RCC 7860 (cell line): Measurements from ENCODE around the gene SPDYE4.
"Not testable (repeated sequence)": the region's sequence is repeated elsewhere in the genome, so short reads cannot be mapped to it uniquely, and the experiment has no call there.

ENCODE experiments used
- DNase-seq: peaks from one replicate; pipeline ENCODE4 v3.0.0-alpha.2; 2015; ENCODE audit warnings: low spot score
- FAIRE-seq: peaks from 2 replicates; lab custom pipeline; 2012; peaks lifted over from hg19 to GRCh38; lab: Jason Lieb, UNC

Gene SPDYE4

GRCh38 chr17:8758137-8758596 is at the start of gene SPDYE4:
SPDYE4 (minus strand) TSS chr17:8758546; CDS start chr17:8758382, 164 bp downstream.
- DNase-seq, result no peak
- FAIRE-seq, result no peak

- FAIRE-seq, result no peak
- no peak for DNase-seq
Measured at GRCh38 chr17:8806926-8807550, 48.7 kb upstream of the SPDYE4 start.

- no peak for FAIRE-seq
Measured at GRCh38 chr17:8806253-8806925, 48.0 kb upstream of the SPDYE4 start.

GRCh38 chr17:8805396-8805795 is 47.0 kb upstream of the SPDYE4 start:
- not testable (repeated sequence) for FAIRE-seq, DNase-seq

More at GRCh38 chr17:8806253-8806925, 48.0 kb upstream of the SPDYE4 start:
- no peak for DNase-seq

GRCh38 chr17:8803531-8804420 is 45.4 kb upstream of the SPDYE4 start:
- FAIRE-seq (no peak), DNase-seq (no peak)

- no peak for DNase-seq
- FAIRE-seq, result no peak
Measured at GRCh38 chr17:8801135-8801840, 42.9 kb upstream of the SPDYE4 start.

GRCh38 chr17:8800656-8801055 is 42.3 kb upstream of the SPDYE4 start:
- DNase-seq (no peak), FAIRE-seq (no peak)

GRCh38 chr17:8799570-8800212 is 41.3 kb upstream of the SPDYE4 start:
- FAIRE-seq (no peak), DNase-seq (no peak)

GRCh38 chr17:8798846-8799569 is 40.7 kb upstream of the SPDYE4 start, which contains the start of gene MFSD6L:
MFSD6L (minus strand) TSS chr17:8799365; CDS start chr17:8799120, 245 bp downstream.
- FAIRE-seq (no peak), DNase-seq (no peak)

GRCh38 chr17:8798176-8798845 is 40.0 kb upstream of the SPDYE4 start:
- FAIRE-seq (no peak), DNase-seq (no peak)

GRCh38 chr17:8797621-8798175 is 39.4 kb upstream of the SPDYE4 start:
- DNase-seq (no peak), FAIRE-seq (no peak)

GRCh38 chr17:8794636-8795035 is 36.3 kb upstream of the SPDYE4 start:
- no peak for FAIRE-seq
- DNase-seq, result no peak

- FAIRE-seq, result no peak
- no peak for DNase-seq
Measured at GRCh38 chr17:8793649-8794048, 35.3 kb upstream of the SPDYE4 start.

- DNase-seq (no peak), FAIRE-seq (no peak)
Measured at GRCh38 chr17:8792646-8793045, 34.3 kb upstream of the SPDYE4 start.

GRCh38 chr17:8791910-8792270 is 33.5 kb upstream of the SPDYE4 start:
- FAIRE-seq (no peak), DNase-seq (peak; percentile 31)

- FAIRE-seq (no peak), DNase-seq (no peak)
Measured at GRCh38 chr17:8791248-8791909, 33.0 kb upstream of the SPDYE4 start.

GRCh38 chr17:8789743-8790142 is 31.4 kb upstream of the SPDYE4 start:
- no peak for FAIRE-seq
- DNase-seq, result no peak

GRCh38 chr17:8788998-8789397 is 30.7 kb upstream of the SPDYE4 start:
- FAIRE-seq (no peak), DNase-seq (no peak)
